Transverse colon (tissue), 3 donors: ENCODE results near the gene JDP2.

ENCODE experiments used
- EP300 ChIP-seq: sonication (generic); formaldehyde crosslinking; IDR thresholded peaks from one replicate; pipeline ENCODE4 v1.6.1; 2017; ENCODE audit warnings: antibody characterized with exemption, low read depth
- POLR2A ChIP-seq: fragments of 450-650 bp; IDR thresholded peaks from one replicate; pipeline ENCODE4 v1.6.1; 2016; ENCODE audit warnings: antibody characterized with exemption, mild to moderate bottlenecking, moderate library complexity
- TF ChIP-seq, protein P1 (sequence below), 5 experiments: fragments of 200-600 bp in 3 of 5; fragments of 450-650 bp in 2 of 5; sonication (generic) in 3 of 5; IDR thresholded peaks; 1 replicate in 2 of 5; 2 replicates in 3 of 5; pipeline ENCODE4 v1.5.1; 2016 to 2017; ENCODE audit warnings: antibody characterized with exemption in 5 of 5, inconsistent platforms in 3 of 5, mild to moderate bottlenecking in 2 of 5, moderate library complexity in 1 of 5

DNA sequence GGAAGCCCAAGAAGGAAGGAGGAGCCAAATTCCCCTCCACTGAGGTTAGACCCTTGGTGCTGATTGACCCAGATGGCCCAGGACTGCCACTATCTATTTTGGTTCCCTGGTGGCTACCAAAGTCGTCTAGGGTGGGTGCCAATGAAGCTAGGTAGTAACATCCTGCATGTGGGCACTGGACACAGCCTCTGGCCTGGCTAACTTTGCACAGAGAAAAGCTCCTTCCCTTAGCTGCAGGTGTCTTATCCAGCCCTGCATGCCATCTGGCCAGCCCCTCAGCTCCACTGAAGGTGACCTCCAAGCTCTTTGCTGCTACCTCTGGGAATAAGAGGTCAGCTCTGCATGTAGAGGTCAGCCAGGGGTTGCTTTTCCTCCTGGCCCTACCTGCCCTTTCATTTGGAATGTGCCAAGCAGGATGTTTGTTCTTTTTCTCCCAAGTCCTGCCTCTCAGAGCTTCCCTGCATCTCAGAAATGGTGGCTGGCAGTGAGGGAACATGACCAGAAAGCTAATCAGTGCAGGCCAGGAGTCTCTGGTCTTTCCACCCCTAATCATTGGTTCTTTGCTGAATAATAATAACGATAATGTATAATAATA is 34.0 kb downstream of the JDP2 start:
- TF ChIP-seq, protein P1, sequence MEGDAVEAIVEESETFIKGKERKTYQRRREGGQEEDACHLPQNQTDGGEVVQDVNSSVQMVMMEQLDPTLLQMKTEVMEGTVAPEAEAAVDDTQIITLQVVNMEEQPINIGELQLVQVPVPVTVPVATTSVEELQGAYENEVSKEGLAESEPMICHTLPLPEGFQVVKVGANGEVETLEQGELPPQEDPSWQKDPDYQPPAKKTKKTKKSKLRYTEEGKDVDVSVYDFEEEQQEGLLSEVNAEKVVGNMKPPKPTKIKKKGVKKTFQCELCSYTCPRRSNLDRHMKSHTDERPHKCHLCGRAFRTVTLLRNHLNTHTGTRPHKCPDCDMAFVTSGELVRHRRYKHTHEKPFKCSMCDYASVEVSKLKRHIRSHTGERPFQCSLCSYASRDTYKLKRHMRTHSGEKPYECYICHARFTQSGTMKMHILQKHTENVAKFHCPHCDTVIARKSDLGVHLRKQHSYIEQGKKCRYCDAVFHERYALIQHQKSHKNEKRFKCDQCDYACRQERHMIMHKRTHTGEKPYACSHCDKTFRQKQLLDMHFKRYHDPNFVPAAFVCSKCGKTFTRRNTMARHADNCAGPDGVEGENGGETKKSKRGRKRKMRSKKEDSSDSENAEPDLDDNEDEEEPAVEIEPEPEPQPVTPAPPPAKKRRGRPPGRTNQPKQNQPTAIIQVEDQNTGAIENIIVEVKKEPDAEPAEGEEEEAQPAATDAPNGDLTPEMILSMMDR (IDR thresholded peaks at IDR 0.05) = no peak
- TF ChIP-seq POLR2A (no peak), EP300 (no peak)
